HepG2 (cell line): ENCODE results near the gene DCUN1D3. TPM values are rescaled to one million over a fixed set of nuclear protein-coding genes. Genes with fewer than 3 reads are reported as not detected.

Experiments used
- ATF5 ChIP-seq: sonication (generic); formaldehyde crosslinking; IDR thresholded peaks from 2 replicates; pipeline ENCODE4 v1.4.0; 2020; ENCODE audit warnings: mild to moderate bottlenecking, low read depth, missing genetic modification reagents
- BORCS8-MEF2B ChIP-seq: sonication (generic); formaldehyde crosslinking; IDR thresholded peaks from 2 replicates; pipeline ENCODE4 v1.8.0; 2022; ENCODE audit warnings: mild to moderate bottlenecking, missing genetic modification reagents
- CEBPG ChIP-seq: IDR thresholded peaks from 2 replicates; pipeline ENCODE4 v1.6.1; 2016
- DR1 ChIP-seq: sonication (generic); formaldehyde crosslinking; IDR thresholded peaks from 2 replicates; pipeline ENCODE4 v1.8.0; 2021; ENCODE audit warnings: mild to moderate bottlenecking, missing genetic modification reagents, inconsistent platforms
- IRX3 ChIP-seq: sonication (generic); formaldehyde crosslinking; IDR thresholded peaks from 2 replicates; pipeline ENCODE4 v1.8.1; 2023; ENCODE audit warnings: mild to moderate bottlenecking, low read depth, missing genetic modification reagents, borderline replicate concordance
- KDM5A ChIP-seq: fragments of 200-600 bp; sonication (generic); IDR thresholded peaks from 2 replicates; pipeline ENCODE4 v1.7.0; 2018; ENCODE audit warnings: antibody characterized with exemption, mild to moderate bottlenecking, low read length, borderline replicate concordance
- KMT2B ChIP-seq: IDR thresholded peaks from 2 replicates; pipeline ENCODE4 v1.6.1; 2016; ENCODE audit warnings: missing genetic modification reagents, missing compliant biosample characterization
- MBD4 ChIP-seq: IDR thresholded peaks from 2 replicates; pipeline ENCODE4 v1.6.1; 2012; ENCODE audit warnings: low read length, inconsistent platforms, borderline replicate concordance
- MTERF4 ChIP-seq: sonication (generic); formaldehyde crosslinking; IDR thresholded peaks from 2 replicates; pipeline ENCODE4 v1.8.0; 2023; ENCODE audit warnings: mild to moderate bottlenecking, missing genetic modification reagents
- NCOA1 ChIP-seq: sonication (generic); formaldehyde crosslinking; IDR thresholded peaks from 2 replicates; pipeline ENCODE4 v1.9.0; 2021; ENCODE audit warnings: missing genetic modification reagents
- RCOR2 ChIP-seq: IDR thresholded peaks from 2 replicates; pipeline ENCODE4 v1.6.1; 2016; ENCODE audit warnings: missing biosample characterization, missing genetic modification reagents
- SATB2 ChIP-seq: sonication (generic); formaldehyde crosslinking; IDR thresholded peaks from 2 replicates; pipeline ENCODE4 v1.5.0; 2020; ENCODE audit warnings: missing genetic modification reagents
- TAF15 ChIP-seq: fragments of 200-400 bp; formaldehyde crosslinking; IDR thresholded peaks from one replicate; pipeline ENCODE4 v1.6.1; 2018; ENCODE audit warnings: mild to moderate bottlenecking, low read depth, low read length; ENCODE audit not compliant: poor library complexity, severe bottlenecking
- THAP11 ChIP-seq: IDR thresholded peaks from 2 replicates; pipeline ENCODE4 v1.6.1; 2016; ENCODE audit warnings: missing biosample characterization, missing genetic modification reagents
- THRA ChIP-seq: sonication (generic); formaldehyde crosslinking; IDR thresholded peaks from 2 replicates; pipeline ENCODE4 v1.4.0; 2020; ENCODE audit warnings: missing genetic modification reagents, borderline replicate concordance
- ZFP36L2 ChIP-seq: sonication (generic); formaldehyde crosslinking; IDR thresholded peaks from 2 replicates; pipeline ENCODE4 v1.4.0; 2020; ENCODE audit warnings: missing genetic modification reagents
- ZNF101 ChIP-seq: sonication (generic); formaldehyde crosslinking; IDR thresholded peaks from 2 replicates; pipeline ENCODE4 v1.4.0; 2020; ENCODE audit warnings: mild to moderate bottlenecking, low read depth, missing genetic modification reagents, borderline replicate concordance
- ZNF446 ChIP-seq: sonication (generic); formaldehyde crosslinking; IDR thresholded peaks from 2 replicates; pipeline ENCODE4 v1.5.0; 2020; ENCODE audit warnings: mild to moderate bottlenecking, missing genetic modification reagents
- ZNF547 ChIP-seq: sonication (generic); formaldehyde crosslinking; IDR thresholded peaks from 2 replicates; pipeline ENCODE4 v1.5.1; 2020; ENCODE audit warnings: mild to moderate bottlenecking, missing genetic modification reagents
- ZNF609 ChIP-seq: sonication (generic); formaldehyde crosslinking; IDR thresholded peaks from 2 replicates; pipeline ENCODE4 v1.4.0; 2020; ENCODE audit warnings: mild to moderate bottlenecking, missing genetic modification reagents, borderline replicate concordance
- polyA plus RNA-seq, 8 experiments: library from polyadenylated mRNA; depleted of rRNA in 3 of 8; stranded (reverse) in 7 of 8; unstranded in 1 of 8; fragments of >200 nt; fragmentation: Illumina TruSeq in 4 of 8; extraction: Trizol in 4 of 8; gene quantifications; 2 replicates each; pipeline versions ENCODE4 v1.2.1 to v1.2.3, GENCODE V29; 2011 to 2016; ENCODE audit warnings: low read depth in 4 of 8, missing spikeins in 1 of 8, mixed read lengths in 1 of 8; ENCODE audit not compliant: insufficient read depth in 1 of 8
- total RNA-seq, 5 experiments: library from RNA; depleted of rRNA; stranded (reverse); fragments of >200 nt; fragmentation: Illumina TruSeq; extraction: Trizol; gene quantifications; 2 replicates each; pipeline ENCODE4 v1.2.3, GENCODE V29; 2016; ENCODE audit warnings: low read depth in 1 of 5

DCUN1D3 gene
- total and polyA plus RNA-seq, 2 of the 13 experiments (the other 11 are each of a cell fraction or from before 2014, with no cell fraction given): 5.0 to 19.3 TPM

- TF ChIP-seq ATF5 (CRISPR knock-in tag): peak; percentile 96
- peak; percentile 53; the same call in 1 of the 2 replicates for TF ChIP-seq THRA (CRISPR knock-in tag)
- peak; percentile 73; the same call in 1 of the 2 replicates for TF ChIP-seq SATB2 (CRISPR knock-in tag)
- TF ChIP-seq NCOA1 (CRISPR knock-in tag): peak; percentile 97
- peak; percentile 19 for TF ChIP-seq RCOR2 (CRISPR knock-in tag)
- no peak; the same call in none of the 2 replicates for TF ChIP-seq KDM5A
- TF ChIP-seq ZNF547 (CRISPR knock-in tag): peak; percentile 99
- TF ChIP-seq IRX3: peak; percentile 94
- TF ChIP-seq KMT2B (CRISPR knock-in tag): peak; percentile 98
- peak; percentile 87 for TF ChIP-seq ZNF101 (CRISPR knock-in tag)
- peak; percentile 73 for TF ChIP-seq ZNF446 (CRISPR knock-in tag)
- TF ChIP-seq CEBPG (CRISPR knock-in tag): no peak
- TF ChIP-seq MBD4: no peak
- TF ChIP-seq MTERF4 (CRISPR knock-in tag): peak; percentile 97
- TF ChIP-seq TAF15: peak; percentile 85
- peak; percentile 93 for TF ChIP-seq DR1 (CRISPR knock-in tag)
- peak; percentile 99 for TF ChIP-seq BORCS8-MEF2B (CRISPR knock-in tag)
- peak; percentile 92 for TF ChIP-seq THAP11 (CRISPR knock-in tag)
- 0 out of 2 replicates have a peak, but pooled peaks have one; percentile 72 for TF ChIP-seq ZFP36L2 (CRISPR knock-in tag)
- peak; percentile 36 for TF ChIP-seq ZNF609 (CRISPR knock-in tag)
Observed at GRCh38 chr16:20806168-20807050, 93.7 kb downstream of the DCUN1D3 start, which contains the start of the genes ERI2 and REXO5 (continued).
